ENCODE data around the gene ANKRD40CL.
"Not testable (repeated sequence)": the region's sequence is repeated elsewhere in the genome, so short reads cannot be mapped to it uniquely, and the experiment has no call there.

ANKRD40CL gene

DNA sequence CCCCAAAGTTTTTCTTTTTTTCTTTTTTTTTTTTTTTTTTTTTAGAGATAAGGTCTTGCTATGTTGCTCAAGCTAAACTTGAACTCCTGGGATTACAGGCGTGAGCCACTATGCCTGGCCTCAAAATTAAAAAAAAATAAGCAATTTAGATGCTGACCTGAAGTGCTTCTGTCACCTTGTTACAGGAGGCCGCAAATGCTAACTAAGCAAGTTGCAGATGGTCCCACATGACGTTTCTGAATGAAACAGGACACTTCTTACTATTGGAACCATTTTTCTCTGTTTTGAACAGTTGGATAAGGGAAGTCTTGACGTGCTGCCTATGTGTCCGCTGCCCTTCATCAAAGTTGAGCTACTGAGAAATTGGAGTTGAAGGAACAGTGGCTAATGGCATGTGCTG is 8.8 kb downstream of the ANKRD40CL start:
- DNase-seq, result no peak

DNA sequence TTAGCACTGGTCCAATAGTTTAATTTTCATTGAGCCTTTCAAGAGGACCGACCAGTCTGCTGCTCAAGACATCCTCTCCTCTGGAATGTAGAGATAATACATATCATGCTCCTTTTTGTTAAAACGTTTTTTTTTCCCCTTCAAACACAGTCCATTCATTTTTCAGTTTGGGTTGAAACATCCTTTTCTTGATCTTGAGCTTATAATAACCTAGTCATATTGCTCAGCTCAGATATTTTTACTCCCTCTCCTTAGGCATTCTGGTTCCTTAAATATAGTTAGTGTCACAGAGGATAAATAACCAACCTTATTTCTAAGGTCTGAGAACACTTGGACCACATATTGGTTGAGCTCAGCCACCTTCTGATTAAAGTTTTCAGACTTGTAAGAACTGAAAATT is 12.8 kb downstream of the ANKRD40CL start:
- DNase-seq, result no peak

DNA sequence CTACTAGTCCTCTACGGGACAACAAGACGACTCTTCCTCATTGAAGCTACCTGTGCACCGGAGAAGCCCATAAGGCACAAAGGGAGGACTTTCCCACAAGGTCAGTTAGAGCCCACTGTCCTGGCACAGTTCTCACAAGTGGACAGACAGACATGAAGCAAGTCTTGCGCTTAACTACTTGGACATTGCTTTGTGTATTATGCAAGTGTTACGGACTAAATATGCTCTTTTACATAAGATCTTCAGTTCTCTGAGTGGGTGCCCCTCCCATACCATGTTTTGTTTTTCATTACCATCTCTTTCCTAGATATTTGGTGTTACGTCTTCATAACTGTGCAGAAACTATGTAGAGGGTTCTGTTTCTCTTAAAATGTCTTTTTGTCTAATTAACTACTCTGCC is 18.1 kb downstream of the ANKRD40CL start:
- DNase-seq, result no peak

DNA sequence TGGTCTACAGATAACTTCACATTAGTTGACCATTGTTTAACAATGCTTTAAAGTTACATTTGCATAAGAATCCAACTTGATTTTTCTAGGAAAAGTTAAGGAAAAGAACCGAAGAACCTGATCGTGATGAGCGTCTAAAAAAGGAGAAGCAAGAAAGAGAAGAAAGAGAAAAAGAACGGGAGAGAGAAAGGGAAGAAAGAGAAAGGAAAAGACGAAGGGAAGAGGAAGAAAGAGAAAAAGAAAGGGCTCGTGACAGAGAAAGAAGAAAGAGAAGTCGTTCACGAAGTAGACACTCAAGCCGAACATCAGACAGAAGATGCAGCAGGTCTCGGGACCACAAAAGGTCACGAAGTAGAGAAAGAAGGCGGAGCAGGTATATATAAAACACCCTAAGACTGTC is 21.7 kb downstream of the ANKRD40CL start:
- DNase-seq, result no peak

DNA sequence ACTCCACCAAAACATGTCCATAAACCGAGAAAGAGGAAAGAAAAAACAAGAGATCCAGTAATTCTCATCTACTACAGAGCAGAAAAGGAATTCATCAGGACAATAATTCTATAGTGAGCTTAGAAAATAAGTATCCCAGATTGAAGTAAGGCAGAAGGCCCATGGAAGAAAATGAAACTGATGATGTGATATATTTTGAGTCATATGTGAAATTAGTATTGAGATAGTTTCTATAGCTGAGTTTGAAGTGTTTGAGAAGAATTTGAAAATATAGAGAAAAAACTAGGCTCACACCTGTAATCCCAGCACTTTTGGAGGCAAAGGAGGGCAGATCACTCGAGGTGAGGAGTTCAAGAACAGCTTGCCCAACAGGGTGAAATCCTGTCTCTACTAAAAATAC is 28.2 kb downstream of the ANKRD40CL start:
- DNase-seq, result no peak

DNA sequence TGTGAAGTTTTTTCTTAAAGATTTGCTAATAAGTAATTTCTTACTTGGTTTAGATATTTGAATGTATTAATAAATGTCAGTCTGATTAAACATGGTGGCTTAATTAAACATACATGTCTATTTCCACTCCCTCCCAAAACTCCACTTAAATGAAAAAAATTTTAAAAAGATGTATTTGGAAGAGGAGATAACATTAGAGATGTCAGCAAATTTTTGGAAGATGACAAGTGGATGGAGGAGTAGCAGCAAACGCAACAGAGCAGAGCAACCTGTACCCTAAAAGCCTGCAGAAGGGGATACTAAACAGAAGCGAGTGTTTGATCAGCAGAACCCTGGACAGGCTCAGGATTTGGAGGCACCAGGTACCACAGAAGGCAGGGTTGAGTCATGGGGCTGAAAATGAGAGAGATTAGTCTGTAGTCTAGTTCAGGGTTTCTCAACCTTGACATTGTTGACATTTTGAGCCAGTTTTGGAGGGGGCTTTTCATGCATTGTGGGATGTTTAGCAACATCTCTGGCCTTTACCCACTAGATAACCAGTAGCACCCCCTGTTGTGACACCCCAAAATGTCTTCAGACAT is 30.1 kb downstream of the ANKRD40CL start:
- no peak for DNase-seq

DNA sequence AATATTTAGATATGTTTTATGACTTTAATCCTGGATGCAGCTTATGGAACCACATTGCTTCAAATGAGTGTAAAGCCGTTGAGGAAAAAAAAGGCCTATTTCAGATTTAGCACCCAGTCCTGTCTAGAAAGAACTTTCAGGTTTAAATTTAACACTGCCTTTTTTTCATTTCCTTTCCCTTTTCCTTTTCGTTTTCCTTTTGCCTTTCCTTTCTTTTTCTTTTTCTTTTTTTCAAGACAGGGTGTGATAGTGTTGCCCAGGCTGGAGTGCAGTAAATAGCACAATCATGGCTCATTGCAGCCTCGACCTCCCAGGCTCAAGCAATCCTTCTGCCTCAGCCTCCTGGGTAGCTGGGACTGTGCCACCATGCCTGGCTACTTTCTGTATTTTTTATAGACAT is 32.0 kb downstream of the ANKRD40CL start:
- no peak for DNase-seq

DNA sequence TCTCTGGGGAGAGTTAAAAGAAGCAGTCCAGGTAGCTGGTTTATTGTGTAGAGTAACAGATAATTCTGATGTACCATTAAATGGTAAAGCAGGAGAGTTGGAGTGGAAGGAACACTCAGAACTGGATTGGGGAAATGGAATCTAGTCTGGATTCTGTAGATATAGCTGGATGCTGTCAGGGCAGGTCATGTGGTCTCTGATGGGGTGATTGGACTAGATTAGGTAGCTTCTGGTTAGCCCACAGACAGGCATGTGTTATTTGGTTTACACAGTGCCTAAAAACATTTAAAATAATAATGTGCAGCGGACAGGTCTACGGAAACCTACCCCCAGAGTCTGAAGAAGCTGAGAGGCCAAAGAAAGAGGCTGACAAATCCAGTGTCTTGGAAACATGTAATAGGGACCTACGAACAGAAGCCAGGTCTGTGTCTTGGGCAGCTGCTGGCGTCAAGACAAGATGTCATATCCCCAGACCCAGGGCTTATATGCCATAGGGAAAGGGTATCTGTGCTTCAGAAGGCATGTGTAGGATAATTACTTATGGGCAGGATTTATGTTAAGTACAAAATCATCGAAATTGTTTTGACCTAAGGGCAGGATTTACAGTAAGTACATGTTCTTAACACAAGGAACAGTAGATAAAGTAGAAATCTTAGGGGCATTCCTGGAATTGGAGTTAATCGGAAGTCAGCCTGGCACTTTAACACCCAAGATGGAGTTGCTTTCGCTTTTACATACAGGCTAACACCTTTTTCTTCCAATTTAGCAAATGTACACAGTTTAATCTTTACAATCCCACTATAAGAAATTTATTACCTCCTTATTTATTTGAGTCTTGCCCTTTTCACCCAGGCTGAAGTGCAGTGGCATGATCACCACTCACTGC is 35.5 kb downstream of the ANKRD40CL start:
- no peak for DNase-seq

DNA sequence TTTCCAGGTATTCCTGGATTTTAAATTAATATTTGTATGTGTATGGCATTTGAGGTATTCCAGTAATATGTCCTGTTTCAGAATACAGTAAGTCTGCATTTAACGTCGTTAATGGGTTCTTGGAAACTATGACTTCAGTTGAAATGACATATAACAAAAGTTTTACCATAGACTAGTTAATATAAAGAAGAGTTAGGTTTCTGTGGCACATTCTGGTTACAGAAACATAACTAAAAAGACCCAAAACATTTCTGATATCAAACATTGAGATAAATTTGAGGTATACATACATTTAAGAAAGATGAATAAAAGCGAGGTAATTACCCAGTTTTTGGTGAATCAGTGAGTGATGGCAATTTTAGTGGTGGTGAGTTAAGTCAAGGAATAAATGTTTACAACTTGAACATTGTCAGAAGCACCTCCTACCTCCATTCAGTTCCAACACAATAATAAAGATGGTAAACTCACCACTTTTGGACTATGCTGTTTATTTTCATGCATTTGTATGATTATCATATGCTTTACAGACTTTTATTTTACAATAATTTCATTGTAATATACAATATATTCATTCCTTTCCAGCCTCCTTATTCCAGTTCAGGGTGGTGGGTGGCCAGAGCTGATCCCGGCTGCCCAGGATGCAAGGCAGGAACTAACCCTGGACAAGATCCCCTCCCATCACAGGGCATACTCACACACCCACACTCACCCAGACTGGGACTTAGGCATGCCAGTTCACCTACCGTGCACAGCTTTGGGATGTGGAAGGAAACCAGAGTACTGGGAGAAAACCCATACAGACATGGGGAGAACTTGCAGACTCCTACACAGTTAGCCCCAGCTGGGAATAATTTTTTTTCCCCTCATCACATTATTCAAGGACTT is 38.2 kb downstream of the ANKRD40CL start:
- DNase-seq, result no peak

DNA sequence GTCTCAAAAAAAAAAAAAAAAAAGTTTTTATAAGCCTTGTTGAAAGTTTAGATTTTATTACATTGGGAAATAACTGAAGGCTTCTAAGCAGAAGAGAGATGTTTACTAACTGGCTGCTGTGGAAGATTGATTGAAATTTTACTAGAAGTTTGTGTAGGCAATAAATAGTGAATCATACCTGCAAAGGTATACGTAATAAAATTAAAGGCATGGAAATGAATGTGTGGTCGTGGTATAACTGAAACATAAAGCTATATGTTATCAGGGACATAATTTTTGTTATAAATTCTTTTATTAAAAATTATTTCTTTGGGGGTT is 39.2 kb downstream of the ANKRD40CL start:
- no peak for DNase-seq

DNA sequence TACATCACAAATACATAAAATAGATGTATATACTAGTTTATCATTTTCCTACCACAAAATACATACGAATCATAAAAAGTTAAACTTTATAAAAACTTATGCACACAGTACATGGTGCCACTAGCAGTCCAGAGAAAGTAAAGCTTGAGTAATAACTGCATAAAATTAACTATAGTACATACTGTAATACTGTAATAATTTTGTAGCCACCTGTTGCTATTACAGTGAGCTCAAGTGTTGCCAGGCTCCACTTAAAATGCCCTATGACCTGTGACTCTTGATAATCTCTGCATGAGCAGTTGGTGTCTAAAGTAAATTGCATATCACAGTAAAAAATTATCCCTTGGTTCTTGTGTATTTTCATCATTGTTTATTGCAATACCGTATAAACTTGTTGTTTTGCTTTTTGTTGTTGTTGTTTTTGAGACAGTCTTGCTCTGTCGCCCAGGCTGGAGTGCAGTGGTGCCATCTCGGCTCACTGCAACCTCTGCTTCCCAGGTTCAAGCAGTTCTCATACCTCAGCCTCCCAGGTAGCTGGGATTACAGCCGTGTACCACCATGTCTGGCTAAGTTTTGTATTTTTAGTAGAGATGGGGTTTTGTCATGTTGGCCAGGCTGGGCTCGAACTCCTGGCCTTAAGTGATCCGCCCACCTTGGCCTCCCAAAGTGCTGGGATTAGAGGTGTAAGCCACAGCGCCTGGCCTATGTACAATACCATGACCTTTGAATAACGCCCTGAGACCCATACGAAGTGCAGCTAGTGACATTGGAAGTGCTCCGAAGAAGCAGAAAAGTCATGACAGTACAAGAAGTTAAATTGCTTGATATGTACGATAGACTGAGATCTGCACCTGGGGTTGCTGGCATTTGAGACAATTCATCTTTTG is 41.3 kb downstream of the ANKRD40CL start:
- DNase-seq, result no peak

DNA sequence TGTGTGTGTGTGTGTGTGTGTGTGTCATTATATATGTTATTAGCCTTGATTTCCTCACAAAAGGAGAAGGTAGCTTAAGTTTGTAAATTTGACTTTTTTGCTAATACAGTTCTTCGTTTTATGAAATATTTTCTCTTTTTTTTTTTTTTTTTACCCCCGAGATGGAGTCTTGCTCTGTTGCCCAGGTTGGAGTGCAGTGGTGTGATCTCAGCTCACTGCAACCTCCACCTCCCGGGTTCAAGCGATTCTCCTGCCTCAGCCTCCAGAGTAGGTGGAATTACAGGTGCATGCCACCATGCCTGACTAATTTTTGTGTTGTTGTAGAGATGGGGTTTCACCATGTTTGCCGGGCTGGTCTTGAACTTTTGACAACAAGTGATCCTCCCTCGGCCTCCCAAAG is 42.7 kb downstream of the ANKRD40CL start:
- not testable (repeated sequence) for DNase-seq

DNA sequence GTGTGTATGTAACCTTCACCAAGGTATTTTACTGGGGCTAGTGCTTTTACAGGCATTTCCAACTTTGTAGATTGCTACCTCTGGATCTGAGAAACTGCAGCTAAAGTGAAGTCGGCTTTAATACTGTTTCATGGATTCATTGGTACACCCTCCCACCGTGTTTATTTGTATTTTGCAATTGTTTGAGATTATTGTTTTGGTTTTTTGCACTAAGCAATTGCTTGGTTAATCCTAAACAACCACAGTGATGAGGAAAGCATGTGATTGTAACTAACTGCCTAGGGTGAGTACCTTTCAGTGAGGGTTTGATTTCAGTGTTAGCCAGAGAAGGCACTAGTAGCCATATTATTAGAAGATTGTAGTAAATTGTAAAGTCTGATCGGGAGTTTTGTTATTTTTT is 44.6 kb downstream of the ANKRD40CL start:
- no peak for DNase-seq

DNA sequence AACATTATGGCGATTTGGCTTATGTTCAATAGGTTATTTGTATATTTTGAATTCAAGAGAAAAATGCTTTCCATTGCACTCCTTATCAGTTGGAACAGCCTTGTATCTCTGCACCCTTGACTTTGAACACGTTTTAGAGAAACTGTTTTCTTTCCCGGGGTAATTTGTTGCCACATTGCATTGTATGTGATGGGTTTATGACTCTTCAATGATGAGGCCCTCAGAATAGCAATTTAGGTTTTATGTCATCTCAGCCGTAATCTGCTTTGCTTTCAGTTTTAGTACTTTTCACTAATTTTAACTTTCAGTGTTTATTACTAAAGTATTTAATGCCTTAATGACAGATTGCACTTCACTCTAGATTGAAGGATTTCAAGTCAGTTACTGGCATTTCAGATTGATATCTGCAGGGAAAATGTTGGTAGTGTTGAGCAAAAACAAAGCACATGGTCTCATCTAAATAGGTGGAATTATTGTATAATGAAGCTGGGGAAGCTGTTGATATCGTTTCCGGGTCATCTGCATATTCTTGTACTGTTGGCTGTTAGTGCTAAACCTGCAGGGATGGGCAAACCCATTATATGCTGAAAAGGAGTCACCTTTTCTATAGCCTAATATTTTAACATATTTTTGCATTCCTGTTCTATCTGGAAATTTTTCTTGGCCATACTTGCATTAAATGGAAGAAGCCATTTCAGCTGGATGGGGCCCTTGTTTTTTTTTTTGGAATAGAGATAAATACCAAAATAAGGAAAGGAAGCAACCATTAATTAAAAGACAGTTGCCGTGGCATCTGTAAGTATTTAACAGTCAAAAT is 45.9 kb downstream of the ANKRD40CL start:
- peak; percentile 1 for DNase-seq

DNA sequence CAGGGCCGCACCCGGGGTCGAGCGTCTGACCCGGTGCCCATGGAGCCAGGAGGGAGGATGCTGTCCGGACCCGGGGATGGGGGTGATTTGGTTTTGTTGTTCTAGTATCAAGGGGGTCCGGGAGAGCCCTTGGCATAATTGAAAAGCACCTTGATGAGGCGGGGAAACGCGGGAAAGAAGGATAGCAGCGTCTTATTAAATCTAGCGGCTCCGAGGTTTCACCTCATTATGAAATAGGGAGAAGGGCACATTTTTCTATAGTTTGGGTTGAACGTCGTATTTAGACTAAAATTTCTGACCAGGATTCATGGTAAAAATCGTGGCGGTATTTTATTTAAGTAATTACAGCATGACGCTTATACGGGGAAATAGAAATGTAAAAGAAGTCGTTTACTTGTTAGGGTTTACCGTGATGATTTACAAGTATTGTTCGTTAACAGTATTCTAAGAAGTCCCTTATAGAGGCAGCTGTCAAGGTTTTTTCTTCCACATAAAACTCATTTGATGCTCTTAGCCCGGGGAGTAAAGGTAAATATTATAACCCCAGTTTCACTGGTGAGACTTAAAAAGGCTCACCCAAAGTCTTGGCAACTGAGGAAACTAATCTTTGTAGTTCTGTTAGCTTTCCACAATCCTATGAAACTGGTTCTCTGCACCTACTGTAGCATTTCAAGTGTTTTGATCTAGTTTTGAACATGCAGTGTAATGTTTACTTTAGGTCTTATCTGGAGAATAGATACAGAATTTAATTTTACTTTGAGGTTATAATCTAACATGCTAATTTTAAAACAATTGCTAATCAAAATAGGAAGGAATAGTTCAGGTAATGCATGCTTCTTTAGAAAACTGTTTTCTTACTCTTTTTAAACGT is 47.2 kb downstream of the ANKRD40CL start:
- DNase-seq, result no peak

DNA sequence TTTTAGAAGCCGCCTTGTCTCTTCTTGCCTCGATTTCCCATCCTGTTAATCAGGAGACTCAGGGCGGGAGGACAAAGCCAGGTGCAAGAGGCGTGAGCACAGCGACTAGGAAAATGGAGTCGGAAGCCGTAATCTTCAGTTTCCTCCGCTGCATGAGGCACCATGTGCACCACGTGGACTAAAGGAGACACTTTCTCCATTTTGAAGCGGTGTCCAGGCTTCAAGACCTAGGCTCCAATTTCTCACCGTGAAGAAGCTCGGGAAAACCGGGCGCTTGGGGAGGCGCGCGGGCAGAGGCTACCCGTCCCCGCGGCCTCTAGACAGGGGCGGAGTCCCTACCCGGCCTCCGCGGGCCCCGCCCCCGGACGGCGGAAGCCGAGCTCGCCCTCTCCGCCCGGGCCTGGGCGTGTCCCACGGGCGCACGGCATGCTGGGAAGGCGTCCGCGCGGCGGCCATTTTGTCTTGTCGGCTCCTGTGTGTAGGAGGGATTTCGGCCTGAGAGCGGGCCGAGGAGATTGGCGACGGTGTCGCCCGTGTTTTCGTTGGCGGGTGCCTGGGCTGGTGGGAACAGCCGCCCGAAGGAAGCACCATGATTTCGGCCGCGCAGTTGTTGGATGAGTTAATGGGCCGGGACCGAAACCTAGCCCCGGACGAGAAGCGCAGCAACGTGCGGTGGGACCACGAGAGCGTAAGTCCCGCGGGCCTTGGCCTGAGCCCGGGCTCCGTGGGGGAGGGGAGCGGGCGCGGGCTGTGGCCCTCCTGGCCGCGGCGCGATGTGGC is 48.0 kb downstream of the ANKRD40CL start, which contains the start of gene LUC7L3:
Gene LUC7L3, plus strand, starts transcription at position 460 of the 780 bp plus-strand sequence. Its CDS starts 130 bp downstream, at position 590.
- peak; percentile 88 for DNase-seq

DNA sequence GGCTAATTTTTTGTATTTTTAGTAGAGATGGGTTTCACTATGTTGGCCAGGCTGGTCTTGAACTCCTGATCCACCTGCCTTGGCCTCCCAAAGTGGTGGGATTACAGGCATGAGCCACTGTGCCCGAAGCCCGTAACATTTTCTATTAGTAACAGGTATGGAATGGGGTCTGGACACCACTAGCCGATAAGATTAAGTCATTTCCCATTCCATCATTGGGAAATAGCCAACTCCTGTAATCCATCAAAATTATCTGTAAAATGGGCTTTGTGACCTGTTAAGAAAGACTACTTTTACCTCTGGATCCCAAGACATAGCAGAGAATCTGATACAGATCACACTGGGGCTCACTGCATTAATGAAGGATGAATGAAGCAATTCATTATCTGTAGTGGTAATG is 51.8 kb downstream of the ANKRD40CL start:
- no peak for DNase-seq

DNA sequence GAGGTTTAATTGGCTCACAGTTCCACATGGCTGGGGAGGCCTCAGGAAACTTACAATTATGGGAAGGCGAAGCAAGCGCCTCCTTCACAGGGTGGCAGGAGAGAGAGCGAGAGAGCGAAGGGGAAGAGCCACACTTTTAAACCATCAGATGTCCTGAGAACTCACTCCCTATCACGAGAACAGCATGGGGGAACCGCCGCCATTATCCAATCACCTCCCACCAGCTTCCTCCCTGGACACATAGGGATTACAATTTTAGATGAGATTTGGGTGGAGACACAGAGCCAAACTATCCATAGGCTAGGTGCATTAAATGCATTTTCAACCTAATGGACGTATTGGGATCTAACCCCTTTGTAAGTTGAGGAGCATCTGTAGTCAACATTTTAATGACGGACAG is 54.7 kb downstream of the ANKRD40CL start:
- DNase-seq, result no peak

Data from stimulated activated naive CD4-positive, alpha-beta T cell treated with Interleukin-2 at 50 U/mL for 16 hours (primary cell).